Pericardium fibroblast (primary cell): Measurements from ENCODE around the gene TBKBP1. TPM values are rescaled to one million over a fixed set of nuclear protein-coding genes. Genes with fewer than 3 reads are reported as not detected.

Experiments
- total RNA-seq: library from RNA; depleted of rRNA; stranded (reverse); fragments of >200 nt; gene quantifications from 2 replicates; pipeline ENCODE4 v1.2.3, GENCODE V29; 2015

The TBKBP1 gene, protein sequence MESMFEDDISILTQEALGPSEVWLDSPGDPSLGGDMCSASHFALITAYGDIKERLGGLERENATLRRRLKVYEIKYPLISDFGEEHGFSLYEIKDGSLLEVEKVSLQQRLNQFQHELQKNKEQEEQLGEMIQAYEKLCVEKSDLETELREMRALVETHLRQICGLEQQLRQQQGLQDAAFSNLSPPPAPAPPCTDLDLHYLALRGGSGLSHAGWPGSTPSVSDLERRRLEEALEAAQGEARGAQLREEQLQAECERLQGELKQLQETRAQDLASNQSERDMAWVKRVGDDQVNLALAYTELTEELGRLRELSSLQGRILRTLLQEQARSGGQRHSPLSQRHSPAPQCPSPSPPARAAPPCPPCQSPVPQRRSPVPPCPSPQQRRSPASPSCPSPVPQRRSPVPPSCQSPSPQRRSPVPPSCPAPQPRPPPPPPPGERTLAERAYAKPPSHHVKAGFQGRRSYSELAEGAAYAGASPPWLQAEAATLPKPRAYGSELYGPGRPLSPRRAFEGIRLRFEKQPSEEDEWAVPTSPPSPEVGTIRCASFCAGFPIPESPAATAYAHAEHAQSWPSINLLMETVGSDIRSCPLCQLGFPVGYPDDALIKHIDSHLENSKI
- 13.6 and 16.9 TPM in 2 replicates for total RNA-seq

DNA sequence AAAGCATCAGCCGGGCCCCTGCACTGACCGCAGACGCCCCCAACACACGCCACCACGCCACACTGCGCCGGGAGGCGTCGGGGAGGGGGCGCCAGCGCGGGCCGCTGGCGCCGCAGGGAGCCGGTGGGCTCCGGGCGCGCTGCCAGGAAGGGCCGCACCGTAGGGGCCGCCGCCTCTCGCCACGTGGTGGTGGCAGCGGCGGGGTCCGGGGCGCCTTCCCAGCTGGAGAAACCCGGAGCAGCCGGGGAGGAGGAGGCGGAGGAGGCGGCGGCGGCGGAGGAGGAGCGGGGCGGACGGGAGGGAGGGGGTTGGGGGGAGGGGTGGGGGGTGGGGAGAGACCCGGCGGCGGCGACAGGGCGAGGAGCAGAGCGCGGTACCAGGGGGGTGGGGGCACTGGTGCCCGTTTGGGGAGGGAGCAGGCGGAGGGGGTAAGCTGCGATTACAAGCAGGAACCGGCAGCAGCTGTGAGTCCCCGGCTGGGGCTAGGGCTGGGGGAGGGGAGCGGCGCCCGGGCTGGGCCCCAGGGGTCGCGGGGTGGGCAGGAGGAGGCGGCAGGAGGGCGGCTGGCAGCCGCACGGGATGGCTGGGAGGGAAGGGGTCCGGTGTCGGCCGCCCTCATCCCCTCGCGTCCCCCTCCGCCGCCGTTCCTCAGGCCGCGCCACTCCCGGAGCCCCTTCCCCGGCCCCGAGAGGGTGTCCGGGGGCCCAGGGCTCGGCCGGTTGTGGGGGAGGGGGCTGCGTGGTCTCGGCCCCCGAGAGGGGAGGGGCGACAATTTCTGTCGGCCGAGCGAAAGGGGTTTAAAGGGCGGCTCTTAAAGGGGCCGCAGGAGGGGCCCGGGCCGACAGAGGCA lies at the start of gene TBKBP1:
TBKBP1 (plus strand) TSS at position 431 of the 850 bp plus-strand sequence. CDS start 1,952 bp downstream, outside the sequence.

DNA sequence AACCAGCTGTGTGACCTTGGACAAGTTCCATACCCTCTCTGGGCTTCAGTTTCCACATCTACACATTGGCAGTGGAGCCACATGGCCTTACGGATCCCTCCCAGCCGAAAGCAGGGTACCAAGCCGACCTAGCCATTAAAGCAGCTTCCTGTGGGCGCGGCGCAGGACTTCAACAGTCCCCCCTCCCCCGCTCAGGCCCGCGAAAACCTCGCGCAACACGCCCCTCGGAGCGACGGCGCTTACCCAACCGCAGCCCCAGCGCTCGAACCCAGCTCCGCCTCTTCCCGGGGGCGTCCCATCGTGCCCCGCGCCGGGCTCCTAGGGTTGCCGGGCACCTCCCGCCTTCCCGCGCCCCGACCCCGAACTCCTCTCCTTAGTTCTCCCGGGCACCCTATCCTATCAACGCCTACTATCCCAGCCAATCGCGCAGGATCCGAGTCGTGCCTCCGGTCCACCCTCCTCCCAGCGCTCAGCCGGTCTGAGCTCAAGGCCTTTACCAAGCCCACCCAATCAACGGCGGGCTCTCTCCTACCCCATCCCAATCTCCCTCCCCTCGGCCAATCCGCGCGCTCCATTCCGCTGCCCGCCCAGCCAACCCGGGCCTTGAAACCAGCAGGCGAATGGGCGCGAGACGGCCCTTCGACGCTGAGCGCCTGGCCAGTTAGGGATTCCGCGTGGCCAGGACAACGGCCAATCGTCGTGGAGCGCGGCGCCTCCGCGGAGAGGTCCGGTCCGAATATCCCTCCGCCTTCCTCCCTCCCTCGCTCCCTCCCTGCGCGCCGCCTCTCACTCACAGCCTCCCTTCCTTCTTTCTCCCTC lies 44.6 kb upstream of the TBKBP1 start, which contains the start of gene KPNB1:
KPNB1 (plus strand) TSS at position 767 of the 819 bp plus-strand sequence. CDS start 326 bp downstream, outside the sequence.

DNA sequence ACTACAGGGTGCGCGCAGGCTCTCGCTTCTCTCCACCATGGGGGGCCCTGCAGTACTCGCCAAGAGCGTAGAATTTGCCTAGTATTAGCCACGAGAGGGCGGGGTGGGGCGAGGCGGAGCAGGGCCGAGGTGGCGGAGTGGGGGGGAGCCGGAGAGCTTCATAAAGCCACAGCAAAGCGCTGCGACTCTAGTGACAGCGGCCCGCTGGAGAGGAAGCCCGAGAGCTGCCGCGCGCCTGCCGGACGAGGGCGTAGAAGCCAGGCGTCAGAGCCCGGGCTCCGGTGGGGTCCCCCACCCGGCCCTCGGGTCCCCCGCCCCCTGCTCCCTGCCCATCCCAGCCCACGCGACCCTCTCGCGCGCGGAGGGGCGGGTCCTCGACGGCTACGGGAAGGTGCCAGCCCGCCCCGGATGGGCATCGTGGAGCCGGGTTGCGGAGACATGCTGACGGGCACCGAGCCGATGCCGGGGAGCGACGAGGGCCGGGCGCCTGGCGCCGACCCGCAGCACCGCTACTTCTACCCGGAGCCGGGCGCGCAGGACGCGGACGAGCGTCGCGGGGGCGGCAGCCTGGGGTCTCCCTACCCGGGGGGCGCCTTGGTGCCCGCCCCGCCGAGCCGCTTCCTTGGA lies 39.2 kb downstream of the TBKBP1 start, which contains the start of gene TBX21:
TBX21 (plus strand) TSS at position 190 of the 627 bp plus-strand sequence; CDS start at position 409, 219 bp downstream.

Other genes with a start within 250 kb of the TBKBP1 start
- 40.5 and 56.0 TPM in 2 replicates for gene NPEPPS, start 163.1 kb upstream of the TBKBP1 start, total RNA-seq
- gene KPNB1, start 44.2 kb upstream of the TBKBP1 start, total RNA-seq: 182 and 186 TPM in 2 replicates
- gene TBX21, start 39.1 kb downstream of the TBKBP1 start, total RNA-seq: not detected in 2 replicates
- 6.4 and 10.0 TPM in 2 replicates for gene OSBPL7, start 127.6 kb downstream of the TBKBP1 start, total RNA-seq
- 31.0 and 45.8 TPM in 2 replicates for gene MRPL10, start 137.4 kb downstream of the TBKBP1 start, total RNA-seq
- gene LRRC46, start 137.5 kb downstream of the TBKBP1 start, total RNA-seq: 0.60 TPM in 1 of 2 replicates, not detected in the other
- gene SCRN2, start 147.1 kb downstream of the TBKBP1 start, total RNA-seq: 26.6 and 40.6 TPM in 2 replicates
- 0.26 TPM in 1 of 2 replicates, not detected in the other for gene SP6, start 157.0 kb downstream of the TBKBP1 start, total RNA-seq
- 1.9 and 8.1 TPM in 2 replicates for gene SP2, start 202.1 kb downstream of the TBKBP1 start, total RNA-seq
- 29.5 and 33.3 TPM in 2 replicates for gene PNPO, start 247.4 kb downstream of the TBKBP1 start, total RNA-seq